Keratinocyte (primary cell): ENCODE data around the gene MICA.
"Not testable (repeated sequence)": the region's sequence is repeated elsewhere in the genome, so short reads cannot be mapped to it uniquely, and the experiment has no call there.

Source experiments
- CTCF ChIP-seq, 3 experiments: IDR thresholded peaks in 1 of 3; conservative IDR thresholded peaks in 1 of 3; optimal IDR thresholded peaks in 1 of 3; 2 replicates in 2 of 3; 3 replicates in 1 of 3; pipeline versions ENCODE3 to v1.5.1; 2011; ENCODE audit warnings: low read length in 3 of 3, mild to moderate bottlenecking in 3 of 3, moderate library complexity in 2 of 3, control low read depth in 1 of 3, inconsistent platforms in 1 of 3; ENCODE audit not compliant: insufficient read depth in 2 of 3; ENCODE audit errors: extremely low read depth in 1 of 3
- EZH2 ChIP-seq: IDR thresholded peaks from one replicate; pipeline ENCODE4 v1.6.1; 2012; ENCODE audit warnings: inconsistent platforms, mild to moderate bottlenecking, low read length, moderate library complexity

- TF ChIP-seq CTCF (optimal IDR thresholded peaks at IDR 0.05 in 1 of 3, IDR thresholded peaks at IDR 0.05 in 1 of 3, conservative IDR thresholded peaks at IDR 0.05 in 1 of 3; ENCODE audit: extremely low read depth in 1 of 3, insufficient read depth in 2 of 3, low read length in 3 of 3); EZH2: not testable (repeated sequence)
Measured at GRCh38 chr6:31459864-31460263, 56.5 kb downstream of the MICA start.
